ENCODE results near the gene ACAN.

- TF ChIP-seq POLR2AphosphoS5 (IDR thresholded peaks at IDR 0.05) (no peak), CTCF (IDR thresholded peaks at IDR 0.05) (no peak)
These were observed 97.2 kb downstream of the ACAN start for GRCh38 chr15:88900309-88900981.

Measured in suprapubic skin (tissue), 3 donors.